Endothelial cell of umbilical vein (primary cell): ENCODE measurements around the gene EDDM3A. TPM values are rescaled to one million over a fixed set of nuclear protein-coding genes. Genes with fewer than 3 reads are reported as not detected.

Source experiments
- BruUV-seq: library from RNA; stranded (reverse); fragments of 400-500 nt; replicated peaks from 2 replicates; lab custom pipeline; 2021; lab: Mats Ljungman, UMichigan
- CTCF ChIA-PET: fragments of 300-600, 350-600 bp; sonication (Branson Sonifier 250); formaldehyde crosslinking; loops from one replicate; lab custom pipeline; 2021; ENCODE audit warnings: antibody characterized with exemption, inconsistent platforms; lab: Charles Lee
- POLR2A ChIA-PET: fragments of 300-600, 350-600 bp; sonication (Branson Sonifier 250); formaldehyde crosslinking; loops from one replicate; lab custom pipeline; 2021; ENCODE audit warnings: antibody characterized with exemption, inconsistent platforms; lab: Charles Lee
- DNase-seq: peaks from one replicate; pipeline ENCODE4 v3.0.0-alpha.2; 2011; ENCODE audit warnings: low read depth, low spot score
- FAIRE-seq: peaks from 2 replicates; lab custom pipeline; 2011; peaks lifted over from hg19 to GRCh38; lab: Jason Lieb, UNC
- H2AFZ ChIP-seq: 2 replicates; pipeline ENCODE4 v1.6.0; 2012; ENCODE audit warnings: low read depth, low read length, control low read depth, inconsistent platforms
- H3K27ac ChIP-seq: 2 replicates; pipeline ENCODE4 v1.5.1; 2011; ENCODE audit warnings: low read depth, mild to moderate bottlenecking, control low read depth, low read length, moderate library complexity; ENCODE audit not compliant: insufficient read depth
- H3K27me3 ChIP-seq, 2 experiments: 2 replicates each; pipeline versions ENCODE4 v1.6.0 to v1.6.1; 2011; ENCODE audit warnings: low read length in 2 of 2, mixed read lengths in 1 of 2; ENCODE audit not compliant: control insufficient read depth in 2 of 2, insufficient read depth in 2 of 2
- H3K36me3 ChIP-seq, 2 experiments: 2 replicates in 1 of 2; 3 replicates in 1 of 2; pipeline ENCODE4 v1.5.1; 2011; ENCODE audit warnings: low read length in 2 of 2, mild to moderate bottlenecking in 1 of 2, moderate library complexity in 1 of 2; ENCODE audit not compliant: control insufficient read depth in 2 of 2, insufficient read depth in 2 of 2; ENCODE audit errors: extremely low read depth in 1 of 2
- H3K4me1 ChIP-seq: 3 replicates; pipeline ENCODE4 v1.5.1; 2011; ENCODE audit warnings: mild to moderate bottlenecking, low read length; ENCODE audit not compliant: control insufficient read depth, insufficient read depth; ENCODE audit errors: extremely low read depth
- H3K4me2 ChIP-seq: 2 replicates; pipeline ENCODE4 v1.6.1; 2011; ENCODE audit warnings: low read length, control low read depth, mixed read lengths; ENCODE audit not compliant: insufficient read depth
- H3K4me3 ChIP-seq, 3 experiments: fragments of 200-600 bp in 1 of 3; sonication (generic), shearing (Covaris generic) in 1 of 3; replicated peaks in 1 of 3; 2 replicates each; pipeline ENCODE4 v1.5.1; 2011 to 2016; ENCODE audit warnings: control low read depth in 3 of 3, low read length in 3 of 3, mild to moderate bottlenecking in 2 of 3, inconsistent platforms in 1 of 3, low read depth in 1 of 3, moderate library complexity in 1 of 3; ENCODE audit not compliant: insufficient read depth in 1 of 3
- H3K79me2 ChIP-seq: 2 replicates; pipeline ENCODE4 v1.6.0; 2012; ENCODE audit warnings: low read length, inconsistent platforms; ENCODE audit not compliant: control insufficient read depth, insufficient read depth
- H3K9ac ChIP-seq: replicated peaks from 2 replicates; pipeline ENCODE3; 2011; ENCODE audit warnings: low read length, control low read depth; ENCODE audit not compliant: insufficient read depth; ENCODE audit errors: extremely low read depth
- H3K9me1 ChIP-seq: replicated peaks from 3 replicates; pipeline ENCODE4 v1.6.0; 2011; ENCODE audit warnings: mild to moderate bottlenecking, low read length; ENCODE audit not compliant: control insufficient read depth, insufficient read depth; ENCODE audit errors: extremely low read depth
- H3K9me3 ChIP-seq: replicated peaks from 2 replicates; pipeline ENCODE4 v1.5.1; 2012; ENCODE audit warnings: low read length, inconsistent platforms; ENCODE audit not compliant: control insufficient read depth, insufficient read depth
- H4K20me1 ChIP-seq: replicated peaks from 2 replicates; pipeline ENCODE3; 2011; ENCODE audit warnings: mild to moderate bottlenecking, low read length; ENCODE audit not compliant: control insufficient read depth, insufficient read depth; ENCODE audit errors: extremely low read depth
- EZH2 ChIP-seq: IDR thresholded peaks from 2 replicates; pipeline ENCODE4 v1.6.1; 2012; ENCODE audit warnings: borderline replicate concordance, low read depth, mild to moderate bottlenecking, moderate library complexity, low read length, inconsistent platforms; ENCODE audit not compliant: severe bottlenecking
- FOS ChIP-seq: IDR thresholded peaks from 2 replicates; pipeline ENCODE4 v1.6.1; 2011; ENCODE audit warnings: mild to moderate bottlenecking, low read length, moderate library complexity, borderline replicate concordance; ENCODE audit not compliant: insufficient read depth
- GATA2 ChIP-seq: IDR thresholded peaks from 2 replicates; pipeline ENCODE4 v1.7.0; 2011; ENCODE audit warnings: low read depth, mild to moderate bottlenecking, moderate library complexity, mixed read lengths, low read length; ENCODE audit not compliant: insufficient read length, insufficient read depth
- JUN ChIP-seq: IDR thresholded peaks from 2 replicates; pipeline ENCODE4 v1.6.1; 2011; ENCODE audit warnings: borderline replicate concordance, low read depth; ENCODE audit not compliant: insufficient read length, insufficient read depth
- MAX ChIP-seq: IDR thresholded peaks from 2 replicates; pipeline ENCODE4 v1.6.1; 2011; ENCODE audit not compliant: insufficient read depth, insufficient read length
- MYC ChIP-seq: IDR thresholded peaks from one replicate; pipeline ENCODE4 v1.6.1; 2011; ENCODE audit warnings: mild to moderate bottlenecking, low read depth, low read length
- POLR2A ChIP-seq: IDR thresholded peaks from 2 replicates; pipeline ENCODE4 v1.6.1; 2012; ENCODE audit warnings: low read depth, mild to moderate bottlenecking, control low read depth, low read length
- POLR2AphosphoS5 ChIP-seq: IDR thresholded peaks from 2 replicates; pipeline ENCODE4 v1.6.1; 2012; ENCODE audit warnings: low read depth, mild to moderate bottlenecking, control low read depth, low read length, moderate library complexity; ENCODE audit not compliant: insufficient read depth
- dilution Hi-C: fragments of 300-500 bp; cut with MboI; formaldehyde crosslinking; loops from one replicate; pipeline ENCODE4 v1.15.0; 2019; ENCODE audit warnings: low sequenced_read_pairs; ENCODE audit not compliant: extremely low pct_ligation_motif_present
- intact Hi-C: fragments of 100-400 bp; cut with micrococcal nuclease; formaldehyde crosslinking; loops from one replicate; pipeline ENCODE4 v1.10.0; 2022
- polyA plus RNA-seq, 4 experiments: library from polyadenylated mRNA; depleted of rRNA in 3 of 4; stranded (reverse) in 3 of 4; unstranded in 1 of 4; fragments of >200 nt; gene quantifications; 2 replicates each; pipeline versions ENCODE4 v1.2.1 to v1.2.3, GENCODE V29; 2011 to 2012; ENCODE audit warnings: missing spikeins in 1 of 4
- total RNA-seq: library from RNA; stranded (reverse); gene quantifications from 2 replicates; pipeline ENCODE4 v1.2.3, GENCODE V29; 2021

The EDDM3A gene
- total and polyA plus RNA-seq, 2 donors (not counting 3 experiments of a cell fraction or from before 2014, with no cell fraction given), result not detected

- no peak overlapping the region for H2AFZ ChIP-seq
- intact Hi-C loops (loop anchor here (10.0 kb wide), 1 partner anchor 163 kb away; no protein-coding TSS in a partner anchor), dilution Hi-C loops (no loop called here)
- H3K79me2 ChIP-seq, result no peaks in the 10 kb centered on the region
- FAIRE-seq, result no peak
- H3K4me2 ChIP-seq, result no peak overlapping the region
- no peaks in the 10 kb centered on the region for H3K9me1 ChIP-seq
- DNase-seq, result no peak
- TF ChIP-seq FOS, result no peak
- no peak for TF ChIP-seq MYC
- no peak for TF ChIP-seq EZH2
- no peak for TF ChIP-seq POLR2AphosphoS5
- no peak for TF ChIP-seq JUN
- no peak for TF ChIP-seq POLR2A
- no peak overlapping the region for H3K9ac ChIP-seq
- no peaks in the 10 kb centered on the region for H3K27me3 ChIP-seq
- H3K27ac ChIP-seq, result no peak overlapping the region
- no peaks in the 10 kb centered on the region for H3K36me3 ChIP-seq
- ChIA-PET POLR2A (no interaction called here), CTCF (interaction anchor here (1.0 to 5.1 kb wide), 6 partner anchors 9 to 273 kb away, joined by 4 to 96 read pairs (median 11); no protein-coding TSS in a partner anchor)
- H3K9me3 ChIP-seq, result no peaks in the 10 kb centered on the region
- BruUV-seq, result no TSS peak
- no peaks in the 10 kb centered on the region for H4K20me1 ChIP-seq
- H3K4me3 ChIP-seq, result no peak overlapping the region
- peaks cover 11% of the 10 kb centered on the region for H3K4me1 ChIP-seq
These were observed 47.7 kb upstream of the EDDM3A start for GRCh38 chr14:20698018-20698329.

- H3K27me3 ChIP-seq, result no peaks in the 10 kb centered on the region
- no peak for FAIRE-seq
- ChIA-PET POLR2A (no interaction called here), CTCF (interaction anchor here (0.7 to 5.1 kb wide), 6 partner anchors 155 to 273 kb away, joined by 3 to 96 read pairs (median 10); no protein-coding TSS in a partner anchor)
- H3K4me1 ChIP-seq, result peaks cover 11% of the 10 kb centered on the region
- TF ChIP-seq JUN, result no peak
- no peak for TF ChIP-seq POLR2A
- no peak for TF ChIP-seq MAX
- TF ChIP-seq EZH2, result no peak
- no peak for TF ChIP-seq GATA2
- TF ChIP-seq MYC, result no peak
- dilution Hi-C loops, result no loop called here
- no peaks in the 10 kb centered on the region for H3K9me3 ChIP-seq
- H3K4me2 ChIP-seq, result no peak overlapping the region
- DNase-seq, result no peak
- H3K9me1 ChIP-seq, result no peaks in the 10 kb centered on the region
- no peak overlapping the region for H3K9ac ChIP-seq
- no peaks in the 10 kb centered on the region for H3K79me2 ChIP-seq
- H3K4me3 ChIP-seq, result no peak overlapping the region
- no TSS peak for BruUV-seq
- no peak overlapping the region for H3K27ac ChIP-seq
- H4K20me1 ChIP-seq, result no peaks in the 10 kb centered on the region
- intact Hi-C loops, result loop anchor here (10.0 kb wide), 1 partner anchor 164 kb away; no protein-coding TSS in a partner anchor
- H2AFZ ChIP-seq, result no peak overlapping the region
- H3K36me3 ChIP-seq, result no peaks in the 10 kb centered on the region
These were observed 46.8 kb upstream of the EDDM3A start for GRCh38 chr14:20698934-20699333.
